ENCODE data around the gene HID1.
"Not testable (repeated sequence)": the region's sequence is repeated elsewhere in the genome, so short reads cannot be mapped to it uniquely, and the experiment has no call there.

Gene HID1

DNA sequence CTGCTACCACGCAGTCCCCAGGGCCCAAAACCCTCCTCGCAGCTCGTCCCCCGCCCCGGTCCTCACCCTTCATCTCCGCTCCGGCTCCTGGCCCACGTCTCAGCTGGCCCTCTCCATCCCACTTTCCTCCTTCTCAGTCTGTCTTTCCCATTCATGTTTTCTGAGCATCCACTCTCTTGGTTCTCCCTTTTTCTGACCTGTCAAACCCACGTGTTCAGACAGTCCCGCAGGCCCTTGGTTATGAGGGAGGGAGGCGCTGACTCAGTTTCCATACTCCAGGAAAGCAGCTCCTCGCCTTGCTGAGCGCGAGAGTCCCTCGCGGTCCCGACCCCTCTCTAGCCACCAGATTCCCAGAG is 392 bp upstream of the HID1 start:
- Histone ChIP-seq H3K9me2 (replicated peaks; ENCODE audit: insufficient read depth, low read length) (no peaks in the 10 kb centered on the region), H3K27ac (ENCODE audit: low read length) (no peak overlapping the region), H4K20me1 (ENCODE audit: insufficient read depth, low read length) (no peaks in the 10 kb centered on the region), H3K4me2 (ENCODE audit: low read depth, low read length) (peak overlapping the region; percentile 64), H3K36me3 (replicated peaks; ENCODE audit: insufficient read depth, low read length) (no peaks in the 10 kb centered on the region), H3K9ac (ENCODE audit: low read length) (no peak overlapping the region), H3F3A (ENCODE audit: insufficient read depth, low read length) (no peaks in the 10 kb centered on the region), H3K27me3 (replicated peaks; ENCODE audit: insufficient read depth, low read length) (peaks cover 52% of the 10 kb centered on the region), H3K4me3 (ENCODE audit: low read length) (peak overlapping the region; percentile 45), H2AFZ (ENCODE audit: low read length) (peak overlapping the region; percentile 31), H3K4me1 (ENCODE audit: low read length) (no peaks in the 10 kb centered on the region; the same call in 1 of the 2 replicates), H3K9me3 (replicated peaks; ENCODE audit: insufficient read depth, low read length) (no peaks in the 10 kb centered on the region), H3K79me2 (ENCODE audit: low read length) (no peaks in the 10 kb centered on the region)
- no peak for TF ChIP-seq EZH2phosphoT487 (IDR thresholded peaks at IDR 0.05; ENCODE audit: low read length)
- no peak for TF ChIP-seq EZH2 (optimal IDR thresholded peaks at IDR 0.05; ENCODE audit: low read depth, low read length)
- TF ChIP-seq, protein P1, sequence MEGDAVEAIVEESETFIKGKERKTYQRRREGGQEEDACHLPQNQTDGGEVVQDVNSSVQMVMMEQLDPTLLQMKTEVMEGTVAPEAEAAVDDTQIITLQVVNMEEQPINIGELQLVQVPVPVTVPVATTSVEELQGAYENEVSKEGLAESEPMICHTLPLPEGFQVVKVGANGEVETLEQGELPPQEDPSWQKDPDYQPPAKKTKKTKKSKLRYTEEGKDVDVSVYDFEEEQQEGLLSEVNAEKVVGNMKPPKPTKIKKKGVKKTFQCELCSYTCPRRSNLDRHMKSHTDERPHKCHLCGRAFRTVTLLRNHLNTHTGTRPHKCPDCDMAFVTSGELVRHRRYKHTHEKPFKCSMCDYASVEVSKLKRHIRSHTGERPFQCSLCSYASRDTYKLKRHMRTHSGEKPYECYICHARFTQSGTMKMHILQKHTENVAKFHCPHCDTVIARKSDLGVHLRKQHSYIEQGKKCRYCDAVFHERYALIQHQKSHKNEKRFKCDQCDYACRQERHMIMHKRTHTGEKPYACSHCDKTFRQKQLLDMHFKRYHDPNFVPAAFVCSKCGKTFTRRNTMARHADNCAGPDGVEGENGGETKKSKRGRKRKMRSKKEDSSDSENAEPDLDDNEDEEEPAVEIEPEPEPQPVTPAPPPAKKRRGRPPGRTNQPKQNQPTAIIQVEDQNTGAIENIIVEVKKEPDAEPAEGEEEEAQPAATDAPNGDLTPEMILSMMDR (IDR thresholded peaks at IDR 0.05; ENCODE audit: low read length) = no peak
- no peak for DNase-seq

DNA sequence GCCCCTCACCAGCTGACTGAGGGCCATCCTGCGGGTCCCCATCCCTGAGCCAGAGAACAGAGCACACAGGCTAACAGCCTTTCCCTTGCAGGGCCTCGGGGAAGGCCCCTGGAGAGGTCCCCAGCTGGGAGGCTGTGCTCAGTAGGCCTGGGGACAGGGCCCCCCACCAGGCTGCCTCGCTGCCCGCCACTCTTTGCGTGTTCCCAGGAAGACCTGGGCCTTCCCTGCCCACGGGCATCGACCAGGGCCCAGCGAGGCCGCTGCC is 785 bp downstream of the HID1 start:
- Histone ChIP-seq H3K4me3 (ENCODE audit: low read length) (no peak overlapping the region), H4K20me1 (ENCODE audit: insufficient read depth, low read length) (no peaks in the 10 kb centered on the region), H3K4me1 (ENCODE audit: low read length) (no peaks in the 10 kb centered on the region; the same call in 1 of the 2 replicates), H3F3A (ENCODE audit: insufficient read depth, low read length) (no peaks in the 10 kb centered on the region), H3K9me3 (replicated peaks; ENCODE audit: insufficient read depth, low read length) (no peaks in the 10 kb centered on the region), H3K4me2 (ENCODE audit: low read depth, low read length) (no peak overlapping the region), H2AFZ (ENCODE audit: low read length) (no peak overlapping the region), H3K36me3 (replicated peaks; ENCODE audit: insufficient read depth, low read length) (no peaks in the 10 kb centered on the region), H3K27me3 (replicated peaks; ENCODE audit: insufficient read depth, low read length) (peaks cover 47% of the 10 kb centered on the region), H3K27ac (ENCODE audit: low read length) (no peak overlapping the region), H3K79me2 (ENCODE audit: low read length) (no peaks in the 10 kb centered on the region), H3K9ac (ENCODE audit: low read length) (no peak overlapping the region), H3K9me2 (replicated peaks; ENCODE audit: insufficient read depth, low read length) (no peaks in the 10 kb centered on the region)
- DNase-seq = no peak
- TF ChIP-seq EZH2 (optimal IDR thresholded peaks at IDR 0.05; ENCODE audit: low read depth, low read length) (no peak), EZH2phosphoT487 (IDR thresholded peaks at IDR 0.05; ENCODE audit: low read length) (no peak)
- TF ChIP-seq, protein P1 (IDR thresholded peaks at IDR 0.05; ENCODE audit: low read length) = no peak

DNA sequence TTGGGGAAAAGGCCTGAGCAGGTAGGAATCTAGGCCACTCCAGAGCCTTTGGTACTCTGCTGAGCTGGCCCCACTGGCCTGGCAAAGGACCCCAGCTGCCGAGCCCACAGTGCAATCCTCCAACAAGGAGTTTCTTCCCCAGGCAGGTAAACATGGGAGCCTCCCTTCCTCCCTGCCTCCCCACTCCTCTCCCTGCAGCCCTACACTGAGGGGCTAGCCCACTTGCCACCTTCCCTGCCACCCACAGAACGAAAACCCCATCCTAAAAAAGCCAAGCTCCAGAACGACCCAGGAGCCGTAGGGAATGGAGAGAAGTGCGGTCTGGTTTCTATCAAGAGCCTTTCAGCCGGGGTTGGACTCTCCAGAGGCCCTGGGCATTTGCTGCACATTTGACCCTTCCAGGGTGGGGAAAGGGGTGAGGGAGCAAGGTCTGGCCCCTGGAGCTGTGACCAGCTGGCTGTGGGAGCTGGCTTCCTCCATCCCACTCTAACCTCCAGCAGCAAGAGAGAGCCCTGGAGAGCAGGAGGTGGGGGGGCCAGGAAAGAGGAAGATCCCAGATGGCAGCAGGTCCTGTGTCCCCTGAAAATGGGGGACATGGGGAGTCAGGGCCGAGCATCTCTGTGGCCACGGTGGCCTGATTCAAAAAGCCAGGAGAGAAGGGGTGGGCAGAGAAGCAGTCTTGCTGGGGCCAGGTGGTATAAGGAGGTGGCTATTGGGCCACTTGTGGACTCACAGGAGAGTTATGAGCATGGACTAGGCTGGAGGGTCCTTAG is 1.3 kb downstream of the HID1 start:
- H4K20me1 ChIP-seq (ENCODE audit: insufficient read depth, low read length) = no peaks in the 10 kb centered on the region
- H3K36me3 ChIP-seq (replicated peaks; ENCODE audit: insufficient read depth, low read length) = no peaks in the 10 kb centered on the region
- H3K4me3 ChIP-seq (ENCODE audit: low read length) = no peak overlapping the region
- no peak for DNase-seq
- H3K9me2 ChIP-seq (replicated peaks; ENCODE audit: insufficient read depth, low read length) = no peaks in the 10 kb centered on the region
- no peaks in the 10 kb centered on the region for H3F3A ChIP-seq (ENCODE audit: insufficient read depth, low read length)
- no peak overlapping the region for H3K27ac ChIP-seq (ENCODE audit: low read length)
- H3K9me3 ChIP-seq (replicated peaks; ENCODE audit: insufficient read depth, low read length) = no peaks in the 10 kb centered on the region
- no peak overlapping the region for H3K4me2 ChIP-seq (ENCODE audit: low read depth, low read length)
- TF ChIP-seq EZH2phosphoT487 (IDR thresholded peaks at IDR 0.05; ENCODE audit: low read length) = no peak
- H3K9ac ChIP-seq (ENCODE audit: low read length) = no peak overlapping the region
- H3K79me2 ChIP-seq (ENCODE audit: low read length) = no peaks in the 10 kb centered on the region
- no peak overlapping the region for H2AFZ ChIP-seq (ENCODE audit: low read length)
- H3K4me1 ChIP-seq (ENCODE audit: low read length) = no peaks in the 10 kb centered on the region; the same call in 1 of the 2 replicates
- peaks cover 46% of the 10 kb centered on the region for H3K27me3 ChIP-seq (replicated peaks; ENCODE audit: insufficient read depth, low read length)

DNA sequence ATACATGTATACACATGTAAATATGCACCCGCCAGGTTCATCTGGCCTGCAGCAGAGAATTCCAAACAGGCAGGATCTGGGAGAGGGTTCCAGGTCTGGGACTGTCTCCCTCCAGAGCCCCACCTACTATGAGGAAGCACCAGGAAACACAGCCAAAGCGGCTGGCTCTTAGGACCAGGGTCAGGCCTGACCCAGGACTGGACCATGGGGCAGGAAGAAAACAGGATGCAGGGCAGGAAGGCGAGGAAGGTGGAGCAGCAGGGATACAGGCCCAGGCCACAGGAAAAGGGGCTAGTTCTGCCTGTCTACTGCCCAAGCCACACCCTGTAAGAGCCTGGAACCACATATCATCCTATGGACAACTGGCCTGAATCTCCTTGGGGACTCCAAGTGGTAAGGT is 2.2 kb downstream of the HID1 start:
- Histone ChIP-seq H3K27ac (ENCODE audit: low read length) (no peak overlapping the region), H3K36me3 (replicated peaks; ENCODE audit: insufficient read depth, low read length) (no peaks in the 10 kb centered on the region), H3K4me2 (ENCODE audit: low read depth, low read length) (no peak overlapping the region), H3K9ac (ENCODE audit: low read length) (no peak overlapping the region), H3K4me3 (ENCODE audit: low read length) (no peak overlapping the region), H2AFZ (ENCODE audit: low read length) (no peak overlapping the region), H4K20me1 (ENCODE audit: insufficient read depth, low read length) (no peaks in the 10 kb centered on the region), H3K79me2 (ENCODE audit: low read length) (no peaks in the 10 kb centered on the region), H3K9me3 (replicated peaks; ENCODE audit: insufficient read depth, low read length) (no peaks in the 10 kb centered on the region), H3K27me3 (replicated peaks; ENCODE audit: insufficient read depth, low read length) (peaks cover 38% of the 10 kb centered on the region), H3K4me1 (ENCODE audit: low read length) (no peaks in the 10 kb centered on the region; the same call in 1 of the 2 replicates), H3K9me2 (replicated peaks; ENCODE audit: insufficient read depth, low read length) (no peaks in the 10 kb centered on the region), H3F3A (ENCODE audit: insufficient read depth, low read length) (no peaks in the 10 kb centered on the region)
- DNase-seq = no peak
- TF ChIP-seq EZH2 (optimal IDR thresholded peaks at IDR 0.05; ENCODE audit: low read depth, low read length) (no peak), EZH2phosphoT487 (IDR thresholded peaks at IDR 0.05; ENCODE audit: low read length) (no peak)
- TF ChIP-seq, protein P1 (IDR thresholded peaks at IDR 0.05; ENCODE audit: low read length) = no peak

DNA sequence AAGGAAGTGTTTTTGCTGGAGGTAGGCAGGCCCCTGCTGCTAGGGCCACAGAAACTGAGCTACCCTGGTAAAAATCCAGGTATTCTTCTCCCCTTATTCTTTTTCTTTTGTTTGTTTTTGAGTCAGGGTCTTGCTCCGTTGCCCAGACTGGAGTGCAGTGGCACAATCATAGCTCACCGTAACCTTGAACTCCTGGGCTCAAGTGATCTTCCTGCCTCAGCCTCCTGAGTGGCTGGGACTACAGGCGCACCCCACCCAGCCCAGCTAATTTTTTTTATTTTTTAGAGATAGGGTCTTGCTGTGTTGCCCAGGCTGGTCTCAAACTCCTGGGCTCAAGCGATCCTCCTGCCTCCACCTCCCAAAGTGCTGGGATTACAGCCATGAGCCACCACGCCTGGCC is 3.1 kb downstream of the HID1 start:
- not testable (repeated sequence) for H4K20me1 ChIP-seq (ENCODE audit: insufficient read depth, low read length); H3K79me2 ChIP-seq (ENCODE audit: low read length); H3K27ac ChIP-seq (ENCODE audit: low read length); H3K9ac ChIP-seq (ENCODE audit: low read length); DNase-seq; H3K4me1 ChIP-seq (ENCODE audit: low read length); H3K4me3 ChIP-seq (ENCODE audit: low read length); H2AFZ ChIP-seq (ENCODE audit: low read length); H3K9me3 ChIP-seq (replicated peaks; ENCODE audit: insufficient read depth, low read length); H3F3A ChIP-seq (ENCODE audit: insufficient read depth, low read length); H3K4me2 ChIP-seq (ENCODE audit: low read depth, low read length); H3K9me2 ChIP-seq (replicated peaks; ENCODE audit: insufficient read depth, low read length); H3K36me3 ChIP-seq (replicated peaks; ENCODE audit: insufficient read depth, low read length)
- H3K27me3 ChIP-seq (replicated peaks; ENCODE audit: insufficient read depth, low read length) = peaks cover 36% of the 10 kb centered on the region
